A375 (cell line): Measurements from ENCODE around the gene CPSF3. TPM values are rescaled to one million over a fixed set of nuclear protein-coding genes. Genes with fewer than 3 reads are reported as not detected.

Experiments
- total RNA-seq: library from RNA; depleted of rRNA; stranded (reverse); fragments of >200 nt; shearing (Covaris generic); gene quantifications from 2 replicates; pipeline ENCODE4 v1.2.3, GENCODE V29; 2014; rRNA removed

Gene CPSF3
- total RNA-seq, result 75.1 and 76.5 TPM in 2 replicates

GRCh38 chr2:9423100-9423921 lies at the start of gene CPSF3, which contains the start of gene ITGB1BP1:
TSS of gene CPSF3 (plus strand) at chr2:9423654. CDS start at chr2:9423774, 120 bp downstream.
TSS of gene ITGB1BP1 (minus strand) at chr2:9423528. CDS start at chr2:9418697, 4,831 bp downstream.

GRCh38 chr2:9474361-9475057 lies 51.1 kb downstream of the CPSF3 start, which contains the start of gene IAH1:
TSS of gene IAH1 (plus strand) at chr2:9474551. CDS start at chr2:9474567, 16 bp downstream.

Other genes with a start within 250 kb of the CPSF3 start
- gene ASAP2, start 216.8 kb upstream of the CPSF3 start, total RNA-seq, result 16.6 and 18.2 TPM in 2 replicates
- 39.6 and 49.5 TPM in 2 replicates for gene ITGB1BP1, start 126 bp upstream of the CPSF3 start, total RNA-seq
- gene IAH1, start 50.9 kb downstream of the CPSF3 start, total RNA-seq, result 31.3 and 33.2 TPM in 2 replicates
- 30.3 and 41.8 TPM in 2 replicates for gene ADAM17, start 132.2 kb downstream of the CPSF3 start, total RNA-seq
- gene YWHAQ, start 207.3 kb downstream of the CPSF3 start, total RNA-seq, result 208 and 221 TPM in 2 replicates